ENCODE data around the gene HIPK1.

Gene HIPK1

DNA sequence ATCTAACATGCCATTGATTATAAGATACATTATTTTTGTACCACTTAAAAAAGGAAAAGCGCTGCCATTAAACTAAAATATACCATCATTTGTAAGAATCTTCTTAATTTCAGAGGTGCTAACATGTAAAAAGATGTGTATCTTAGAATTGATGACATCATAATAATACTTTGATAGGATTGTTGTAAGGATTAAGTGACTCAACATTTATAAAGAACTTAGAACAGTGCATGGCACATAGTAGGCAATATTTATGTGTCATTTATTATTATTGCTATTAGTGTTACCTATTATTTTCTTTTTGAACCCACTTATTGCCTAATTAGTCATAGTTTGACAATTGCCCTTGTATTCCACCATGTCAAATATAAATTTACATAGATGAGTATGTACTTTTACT is 21.8 kb downstream of the HIPK1 start:
- no peak overlapping the region for H3K4me3 ChIP-seq (replicated peaks in 1 of 2; ENCODE audit: low read depth in 2 of 2, low read length in 2 of 2)
- TF ChIP-seq, protein P1, sequence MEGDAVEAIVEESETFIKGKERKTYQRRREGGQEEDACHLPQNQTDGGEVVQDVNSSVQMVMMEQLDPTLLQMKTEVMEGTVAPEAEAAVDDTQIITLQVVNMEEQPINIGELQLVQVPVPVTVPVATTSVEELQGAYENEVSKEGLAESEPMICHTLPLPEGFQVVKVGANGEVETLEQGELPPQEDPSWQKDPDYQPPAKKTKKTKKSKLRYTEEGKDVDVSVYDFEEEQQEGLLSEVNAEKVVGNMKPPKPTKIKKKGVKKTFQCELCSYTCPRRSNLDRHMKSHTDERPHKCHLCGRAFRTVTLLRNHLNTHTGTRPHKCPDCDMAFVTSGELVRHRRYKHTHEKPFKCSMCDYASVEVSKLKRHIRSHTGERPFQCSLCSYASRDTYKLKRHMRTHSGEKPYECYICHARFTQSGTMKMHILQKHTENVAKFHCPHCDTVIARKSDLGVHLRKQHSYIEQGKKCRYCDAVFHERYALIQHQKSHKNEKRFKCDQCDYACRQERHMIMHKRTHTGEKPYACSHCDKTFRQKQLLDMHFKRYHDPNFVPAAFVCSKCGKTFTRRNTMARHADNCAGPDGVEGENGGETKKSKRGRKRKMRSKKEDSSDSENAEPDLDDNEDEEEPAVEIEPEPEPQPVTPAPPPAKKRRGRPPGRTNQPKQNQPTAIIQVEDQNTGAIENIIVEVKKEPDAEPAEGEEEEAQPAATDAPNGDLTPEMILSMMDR (IDR thresholded peaks at IDR 0.05; ENCODE audit: low read depth, low read length) = no peak
- DNase-seq (ENCODE audit: low read depth in 2 of 2) = no peak

DNA sequence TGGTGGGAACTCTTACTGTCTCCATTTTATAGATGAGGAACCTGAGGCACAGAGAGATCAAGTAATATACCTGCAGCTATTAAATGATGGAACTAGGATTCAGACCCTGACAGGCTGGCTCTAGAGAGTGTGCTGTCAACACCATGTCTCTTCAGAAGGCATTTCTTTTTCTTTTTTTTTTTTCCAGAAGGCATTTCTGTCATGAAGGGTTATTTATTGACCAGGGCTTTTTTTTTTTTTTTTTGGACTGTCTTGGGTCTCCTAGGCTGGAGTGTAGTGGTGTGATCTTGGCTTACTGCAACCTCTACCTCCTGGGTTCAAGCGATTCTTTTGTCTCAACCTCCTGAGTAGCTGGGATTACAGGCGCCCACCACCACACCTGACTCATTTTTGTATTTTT is 22.6 kb downstream of the HIPK1 start:
- no peak for DNase-seq (ENCODE audit: low read depth in 2 of 2)
- no peak overlapping the region for H3K4me3 ChIP-seq (replicated peaks in 1 of 2; ENCODE audit: low read depth in 2 of 2, low read length in 2 of 2)
- TF ChIP-seq, protein P1 (IDR thresholded peaks at IDR 0.05; ENCODE audit: low read depth, low read length) = no peak

DNA sequence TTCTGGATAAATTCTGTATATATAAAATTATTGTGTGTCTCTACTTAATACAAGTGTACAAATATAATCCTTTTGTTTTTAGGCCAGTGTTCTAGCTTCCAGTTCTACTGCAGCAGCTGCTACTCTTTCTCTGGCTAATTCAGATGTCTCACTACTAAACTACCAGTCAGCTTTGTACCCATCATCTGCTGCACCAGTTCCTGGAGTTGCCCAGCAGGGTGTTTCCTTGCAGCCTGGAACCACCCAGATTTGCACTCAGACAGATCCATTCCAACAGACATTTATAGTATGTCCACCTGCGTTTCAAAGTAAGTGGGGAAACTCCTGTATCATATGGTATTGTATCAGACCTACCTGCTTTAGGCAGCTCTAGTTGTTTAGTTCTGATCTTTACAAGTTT is 28.9 kb downstream of the HIPK1 start:
- DNase-seq (ENCODE audit: low read depth in 2 of 2) = no peak

DNA sequence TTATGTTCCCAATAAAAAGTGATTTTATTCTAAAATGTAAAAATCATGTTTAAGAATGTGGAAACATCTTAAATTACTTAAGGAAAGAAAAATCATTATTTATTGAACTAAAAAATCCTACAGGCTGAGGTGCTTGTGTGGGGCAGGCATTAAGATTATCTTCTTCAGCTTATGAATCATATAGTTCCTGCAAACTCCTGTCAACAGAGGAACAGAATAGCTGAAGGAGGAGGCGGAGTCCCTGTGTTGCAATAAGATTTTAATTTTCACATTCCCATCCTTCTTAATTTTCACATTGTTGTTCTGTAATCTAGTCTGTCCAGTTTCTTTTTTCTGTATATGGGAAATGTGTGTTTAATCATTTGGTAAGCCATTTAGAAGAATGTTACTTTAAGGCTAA is 29.6 kb downstream of the HIPK1 start:
- no peak overlapping the region for H3K4me3 ChIP-seq (replicated peaks in 1 of 2; ENCODE audit: low read depth in 2 of 2, low read length in 2 of 2)
- peak; percentile 25 to 63 for DNase-seq (ENCODE audit: low read depth in 2 of 2)
- TF ChIP-seq, protein P1 (IDR thresholded peaks at IDR 0.05; ENCODE audit: low read depth, low read length) = no peak

More for the DNA sequence above, 28.9 kb downstream of the HIPK1 start:
- TF ChIP-seq, protein P1 (IDR thresholded peaks at IDR 0.05; ENCODE audit: low read depth, low read length) = no peak
- H3K4me3 ChIP-seq (replicated peaks in 1 of 2; ENCODE audit: low read depth in 2 of 2, low read length in 2 of 2) = no peak overlapping the region

DNA sequence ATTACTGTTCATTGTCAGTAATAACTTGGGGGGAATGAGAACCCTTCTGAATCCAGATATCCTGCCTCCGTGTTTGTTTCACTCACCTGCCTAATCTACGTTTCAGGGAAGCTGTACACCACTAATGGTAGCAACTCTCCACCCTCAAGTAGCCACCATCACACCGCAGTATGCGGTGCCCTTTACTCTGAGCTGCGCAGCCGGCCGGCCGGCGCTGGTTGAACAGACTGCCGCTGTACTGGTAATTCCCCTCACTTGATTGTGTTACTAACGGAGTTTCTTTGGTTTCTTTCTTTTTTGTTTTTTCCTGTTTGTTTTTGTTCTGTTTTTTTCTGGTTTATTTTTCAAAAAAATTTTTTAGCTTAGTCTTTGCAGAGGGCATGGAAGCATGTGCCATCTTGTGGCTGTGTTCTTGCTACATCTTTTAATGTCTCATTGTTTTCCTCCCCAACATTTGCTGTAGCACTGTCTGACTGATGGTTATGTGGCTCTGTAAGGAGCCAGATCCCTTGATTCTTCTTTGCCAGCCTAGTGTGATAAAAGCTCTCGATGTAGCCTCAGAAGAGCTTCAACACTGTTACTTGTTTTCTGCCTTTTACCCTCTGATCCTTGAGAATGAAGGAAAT is 34.3 kb downstream of the HIPK1 start:
- TF ChIP-seq, protein P1 (IDR thresholded peaks at IDR 0.05; ENCODE audit: low read depth, low read length) = no peak
- peak; percentile 21 to 38 for DNase-seq (ENCODE audit: low read depth in 2 of 2)
- no peak overlapping the region for H3K4me3 ChIP-seq (replicated peaks in 1 of 2; ENCODE audit: low read depth in 2 of 2, low read length in 2 of 2)

DNA sequence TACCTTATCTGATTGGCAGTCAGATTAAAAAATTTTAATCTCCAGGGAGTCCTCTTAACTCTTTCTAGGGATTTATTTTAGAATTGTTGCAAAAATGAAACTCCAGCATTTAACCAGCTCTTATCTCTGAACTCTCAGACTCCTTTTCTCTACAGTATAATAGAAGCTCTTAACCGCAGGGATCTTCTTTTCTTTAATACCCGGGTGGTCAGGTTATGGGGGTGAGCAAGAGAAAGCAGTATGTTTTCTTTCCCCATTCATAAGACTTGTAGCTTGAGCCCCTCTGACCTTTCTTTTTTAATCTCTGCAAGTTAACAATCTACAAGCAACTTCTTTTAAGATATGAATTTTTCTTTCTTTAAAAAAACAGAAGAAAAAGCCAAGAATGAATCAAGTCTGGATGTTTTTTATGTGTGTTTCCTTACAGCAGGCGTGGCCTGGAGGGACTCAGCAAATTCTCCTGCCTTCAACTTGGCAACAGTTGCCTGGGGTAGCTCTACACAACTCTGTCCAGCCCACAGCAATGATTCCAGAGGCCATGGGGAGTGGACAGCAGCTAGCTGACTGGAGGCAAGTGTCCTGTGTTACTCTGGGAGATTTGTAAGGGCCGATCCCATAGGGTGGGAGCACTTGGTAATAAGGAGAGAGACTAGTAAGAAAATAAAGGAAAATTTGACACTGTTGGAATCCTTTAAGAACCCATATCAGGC is 36.7 kb downstream of the HIPK1 start:
- DNase-seq (ENCODE audit: low read depth in 2 of 2) = peak; percentile 18 to 38
- TF ChIP-seq, protein P1 (IDR thresholded peaks at IDR 0.05; ENCODE audit: low read depth, low read length) = no peak
- no peak overlapping the region for H3K4me3 ChIP-seq (replicated peaks in 1 of 2; ENCODE audit: low read depth in 2 of 2, low read length in 2 of 2)

All from cardiac fibroblast (primary cell).